K562 (cell line): ENCODE measurements around the gene ITPRIPL2.

Experiments
- ASH1L ChIP-seq: fragments of 450-650 bp; IDR thresholded peaks from 2 replicates; pipeline ENCODE4 v1.6.1; 2018; ENCODE audit warnings: borderline replicate concordance, mild to moderate bottlenecking, low read depth; ENCODE audit not compliant: partially characterized antibody
- CREM ChIP-seq: IDR thresholded peaks from 2 replicates; pipeline ENCODE4 v1.6.1; 2014; ENCODE audit warnings: antibody characterized with exemption, low read depth
- FOXP1 ChIP-seq: sonication (generic); formaldehyde crosslinking; IDR thresholded peaks from 2 replicates; pipeline ENCODE4 v1.8.0; 2022; ENCODE audit warnings: mild to moderate bottlenecking, missing genetic modification reagents
- GABPB2 ChIP-seq: fragments of 250-450 bp; sonication (Bioruptor Pico); conservative IDR thresholded peaks from 2 replicates; pipeline ENCODE4 v1.5.1; 2021; ENCODE audit warnings: mild to moderate bottlenecking
- GTF2F1 ChIP-seq: IDR thresholded peaks from 2 replicates; pipeline ENCODE4 v1.6.1; 2011; ENCODE audit warnings: low read depth, low read length, improper control_type of control experiment
- HDAC1 ChIP-seq, 2 experiments: fragments of 450-650 bp; IDR thresholded peaks; 2 replicates each; pipeline ENCODE4 v1.6.1; 2016 to 2017; ENCODE audit warnings: inconsistent platforms in 1 of 2, mild to moderate bottlenecking in 1 of 2, moderate library complexity in 1 of 2
- MYC ChIP-seq, 2 experiments: fragments of 250-450 bp in 1 of 2; sonication (Bioruptor Pico) in 1 of 2; IDR thresholded peaks; 2 replicates each; pipeline versions ENCODE4 v1.5.1 to v1.6.1; 2012 to 2021; ENCODE audit warnings: low read depth in 2 of 2, borderline replicate concordance in 1 of 2, improper control_type of control experiment in 1 of 2, low read length in 1 of 2, mild to moderate bottlenecking in 1 of 2, moderate library complexity in 1 of 2
- RAD21 ChIP-seq, 2 experiments: fragments of 250-450 bp in 1 of 2; fragments of 450-650 bp in 1 of 2; sonication (Bioruptor Pico) in 1 of 2; formaldehyde crosslinking in 1 of 2; IDR thresholded peaks in 1 of 2; conservative IDR thresholded peaks in 1 of 2; 2 replicates each; pipeline versions ENCODE4 v1.4.0 to v1.8.0; 2020 to 2022; ENCODE audit warnings: mild to moderate bottlenecking in 2 of 2, moderate library complexity in 1 of 2
- RBFOX2 ChIP-seq: fragments of 200-400 bp; formaldehyde crosslinking; IDR thresholded peaks from 2 replicates; pipeline ENCODE4 v1.6.1; 2017; ENCODE audit warnings: low read depth, mild to moderate bottlenecking, low read length, moderate library complexity
- RBM15 ChIP-seq: fragments of 200-400 bp; formaldehyde crosslinking; IDR thresholded peaks from 2 replicates; pipeline ENCODE4 v1.6.1; 2018; ENCODE audit warnings: mild to moderate bottlenecking, low read length, moderate library complexity; ENCODE audit not compliant: insufficient read depth
- RUNX1 ChIP-seq: sonication (generic); IDR thresholded peaks from 2 replicates; pipeline ENCODE4 v1.6.1; 2016; ENCODE audit warnings: antibody characterized with exemption, low read depth
- TOE1 ChIP-seq, 2 experiments: fragments of 450-650 bp in 1 of 2; sonication (generic) in 1 of 2; formaldehyde crosslinking in 1 of 2; IDR thresholded peaks; 2 replicates each; pipeline versions ENCODE4 v1.7.1 to v1.8.0; 2016 to 2022; ENCODE audit warnings: borderline replicate concordance in 2 of 2, mild to moderate bottlenecking in 2 of 2, antibody characterized with exemption in 1 of 2, inconsistent platforms in 1 of 2, low read depth in 1 of 2, missing genetic modification reagents in 1 of 2, moderate library complexity in 1 of 2

DNA sequence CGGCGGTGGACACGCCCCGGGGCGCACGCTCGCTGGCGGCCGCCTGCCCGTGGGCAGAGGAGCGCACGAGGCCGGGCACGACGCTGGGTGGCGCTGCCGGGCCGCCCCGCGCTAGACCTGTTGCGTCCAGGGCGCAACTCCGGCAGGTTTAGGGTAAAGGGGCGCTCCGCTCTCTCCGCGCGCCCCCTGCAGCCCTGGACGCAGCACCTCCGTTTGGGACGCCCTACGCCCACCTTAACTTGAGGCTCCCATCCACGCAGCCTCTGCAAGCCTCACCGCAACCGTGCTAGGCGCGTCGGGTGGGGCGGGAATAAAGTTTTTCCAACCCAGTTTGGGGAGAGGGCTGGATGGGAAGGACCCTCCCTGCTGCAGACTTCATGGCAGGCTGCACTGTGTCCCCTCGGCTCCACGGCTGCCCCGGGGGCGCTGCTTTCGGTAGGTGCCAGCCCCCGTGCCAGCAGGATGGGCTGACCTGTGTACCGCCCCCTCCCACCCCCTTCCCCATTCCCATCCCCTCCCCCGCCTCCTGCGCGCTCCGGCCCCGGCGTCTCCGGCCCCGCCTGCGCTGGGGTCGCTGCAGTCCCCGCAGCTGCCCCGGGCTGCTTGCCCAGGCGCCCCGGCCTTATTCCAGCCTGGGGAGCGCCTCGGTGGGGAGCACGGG lies 54.1 kb downstream of the ITPRIPL2 start, which contains the start of gene SYT17:
- TF ChIP-seq RUNX1 (no peak), RAD21 (CRISPR knock-in tag; conservative IDR thresholded peaks at IDR 0.05 in 1 of 2, IDR thresholded peaks at IDR 0.05 in 1 of 2) (peak in 1 of 2 experiments; percentile 62; a peak in 2 of 4 replicates), FOXP1 (no peak), MYC (IDR thresholded peaks at IDR 0.05; ENCODE audit: low read depth, low read length) (peak; percentile 61), MYC (CRISPR knock-in tag; IDR thresholded peaks at IDR 0.05; ENCODE audit: borderline replicate concordance, low read depth) (no peak), GTF2F1 (no peak), HDAC1 (IDR thresholded peaks at IDR 0.05) (no peak), TOE1 (IDR thresholded peaks at IDR 0.05; ENCODE audit: borderline replicate concordance) (no peak), TOE1 (CRISPR knock-in tag; IDR thresholded peaks at IDR 0.05; ENCODE audit: borderline replicate concordance, low read depth) (no peak), RBM15 (no peak), RBFOX2 (no peak), GABPB2 (no peak), CREM (0 out of 2 replicates have a peak, but pooled peaks have one; percentile 9), ASH1L (no peak)
